Thymus (tissue), 11 donors: Measurements from ENCODE around the gene CLEC2D. TPM values are rescaled to one million over a fixed set of nuclear protein-coding genes. Genes with fewer than 3 reads are reported as not detected.
"Not testable (repeated sequence)": the region's sequence is repeated elsewhere in the genome, so short reads cannot be mapped to it uniquely, and the experiment has no call there.

ENCODE experiments used
- DNase-seq, 9 donors: peaks; one replicate each; pipeline ENCODE4 v3.0.0-alpha.2; 2013; ENCODE audit warnings: low spot score in 9 of 9, low read depth in 6 of 9, missing footprints in 1 of 9
- H3K27ac ChIP-seq, 2 donors: one replicate each; pipeline ENCODE4 v1.5.1; 2013; ENCODE audit warnings: control low read depth in 1 of 2, low read depth in 1 of 2, low read length in 1 of 2, mild to moderate bottlenecking in 1 of 2, moderate library complexity in 1 of 2
- H3K27me3 ChIP-seq, 2 donors: one replicate each; pipeline ENCODE4 v1.5.1; 2013; ENCODE audit warnings: low read length in 1 of 2; ENCODE audit not compliant: control insufficient read depth in 2 of 2, insufficient read depth in 1 of 2
- H3K36me3 ChIP-seq, 2 donors: one replicate each; pipeline ENCODE4 v1.5.1; 2013; ENCODE audit warnings: low read length in 1 of 2, mild to moderate bottlenecking in 1 of 2, moderate library complexity in 1 of 2; ENCODE audit not compliant: control insufficient read depth in 2 of 2, insufficient read depth in 2 of 2
- H3K4me1 ChIP-seq, 2 donors: one replicate each; pipeline ENCODE4 v1.5.1; 2013; ENCODE audit warnings: low read length in 2 of 2; ENCODE audit not compliant: control insufficient read depth in 2 of 2, insufficient read depth in 2 of 2
- H3K4me3 ChIP-seq, 2 donors: one replicate each; pipeline ENCODE4 v1.5.1; 2013; ENCODE audit warnings: low read length in 2 of 2, control low read depth in 1 of 2, mild to moderate bottlenecking in 1 of 2
- H3K9me3 ChIP-seq, 2 donors: one replicate each; pipeline ENCODE4 v1.5.1; 2013; ENCODE audit warnings: low read length in 1 of 2, mild to moderate bottlenecking in 1 of 2; ENCODE audit not compliant: control insufficient read depth in 2 of 2, insufficient read depth in 1 of 2
- WGBS: extraction: QIAGEN DNeasy Blood & Tissue Kit; methylation state at CpG from one replicate; pipeline ENCODE4 v1.1.7; 2013; 5-methylcytosine and 5-hydroxymethylcytosine counted together
- polyA plus RNA-seq: library from polyadenylated mRNA; stranded (reverse); fragments of 200-250 nt; gene quantifications from one replicate; pipeline ENCODE4 v1.2.3, GENCODE V29; 2013
- total RNA-seq: library from RNA; stranded (reverse); fragments of 120-200 nt; gene quantifications from one replicate; pipeline ENCODE4 v1.2.4, GENCODE V29; 2013
- donor health status: healthy.

The CLEC2D gene
- total and polyA plus RNA-seq, 2 donors = 89.3 to 93.0 TPM

- H3K27me3 ChIP-seq = no peaks in the 10 kb centered on the region
- no peak overlapping the region for H3K27ac ChIP-seq
- peaks cover 12 to 17% of the 10 kb centered on the region in 2 donors for H3K4me1 ChIP-seq
- H3K4me3 ChIP-seq = no peak overlapping the region
- peaks cover 0 to 6% of the 10 kb centered on the region in 2 donors for H3K9me3 ChIP-seq
- WGBS = 96% methylated on average over 3 of the region's 3 CpGs
- DNase-seq = no peak
- H3K36me3 ChIP-seq = no peaks in the 10 kb centered on the region
Measured at GRCh38 chr12:9710584-9711375, 41.3 kb downstream of the CLEC2D start.

GRCh38 chr12:9711664-9712063 is 42.2 kb downstream of the CLEC2D start:
- Histone ChIP-seq H3K4me3 (no peak overlapping the region), H3K27me3 (no peaks in the 10 kb centered on the region), H3K9me3 (peaks cover 0 to 6% of the 10 kb centered on the region in 2 donors), H3K4me1 (peaks cover 11 to 12% of the 10 kb centered on the region in 2 donors), H3K27ac (no peak overlapping the region), H3K36me3 (no peaks in the 10 kb centered on the region)
- no peak for DNase-seq
- 97% methylated on average over 1 of the region's 1 CpG for WGBS

- not testable (repeated sequence) for H3K27me3 ChIP-seq, H3K4me1 ChIP-seq, H3K27ac ChIP-seq, DNase-seq, H3K9me3 ChIP-seq, H3K4me3 ChIP-seq, H3K36me3 ChIP-seq
- WGBS = 88% methylated on average over 6 of the region's 6 CpGs
Measured at GRCh38 chr12:9713032-9713558, 43.6 kb downstream of the CLEC2D start.

GRCh38 chr12:9717070-9717925 is 47.8 kb downstream of the CLEC2D start:
- Histone ChIP-seq H3K27ac (no peak overlapping the region), H3K36me3 (no peaks in the 10 kb centered on the region)

GRCh38 chr12:9718968-9719367 is 49.5 kb downstream of the CLEC2D start:
- 95% methylated on average over 7 of the region's 7 CpGs for WGBS
- DNase-seq = no peak
- H3K27ac ChIP-seq = no peak overlapping the region
- no peaks in the 10 kb centered on the region for H3K9me3 ChIP-seq
- no peak overlapping the region for H3K4me3 ChIP-seq
- no peaks in the 10 kb centered on the region for H3K27me3 ChIP-seq
- H3K4me1 ChIP-seq = no peaks in the 10 kb centered on the region
- no peaks in the 10 kb centered on the region for H3K36me3 ChIP-seq

More at GRCh38 chr12:9717070-9717925, 47.8 kb downstream of the CLEC2D start:
- no peaks in the 10 kb centered on the region for H3K4me1 ChIP-seq
- no peaks in the 10 kb centered on the region for H3K9me3 ChIP-seq
- no peak for DNase-seq
- no peaks in the 10 kb centered on the region for H3K27me3 ChIP-seq
- no peak overlapping the region for H3K4me3 ChIP-seq
- 98% methylated on average over 15 of the region's 15 CpGs for WGBS

- WGBS = 95% methylated on average over 1 of the region's 1 CpG
- Histone ChIP-seq H3K27ac (no peak overlapping the region), H3K4me1 (no peaks in the 10 kb centered on the region), H3K4me3 (no peak overlapping the region), H3K9me3 (no peaks in the 10 kb centered on the region), H3K27me3 (no peaks in the 10 kb centered on the region), H3K36me3 (no peaks in the 10 kb centered on the region)
- no peak for DNase-seq
Measured at GRCh38 chr12:9719790-9720189, 50.3 kb downstream of the CLEC2D start.

- Histone ChIP-seq H3K27ac (peak overlapping the region in 1 of 2 donors; percentile 38), H3K27me3 (no peaks in the 10 kb centered on the region), H3K4me1 (no peaks in the 10 kb centered on the region), H3K4me3 (no peak overlapping the region), H3K36me3 (no peaks in the 10 kb centered on the region), H3K9me3 (no peaks in the 10 kb centered on the region)
- WGBS = 63% methylated on average over 5 of the region's 5 CpGs
- DNase-seq = peak in 1 of 9 donors; percentile 43
Measured at GRCh38 chr12:9721394-9722092, 52.0 kb downstream of the CLEC2D start.

GRCh38 chr12:9724023-9724422 is 54.5 kb downstream of the CLEC2D start:
- no peak overlapping the region for H3K4me3 ChIP-seq
- H3K9me3 ChIP-seq = no peaks in the 10 kb centered on the region
- H3K27ac ChIP-seq = no peak overlapping the region
- no peaks in the 10 kb centered on the region for H3K27me3 ChIP-seq
- WGBS = 97% methylated on average over 1 of the region's 1 CpG
- H3K4me1 ChIP-seq = no peaks in the 10 kb centered on the region
- no peaks in the 10 kb centered on the region for H3K36me3 ChIP-seq
- DNase-seq = no peak
